Measurements from ENCODE around the gene RPS25. TPM values are rescaled to one million over a fixed set of nuclear protein-coding genes. Genes with fewer than 3 reads are reported as not detected.

The RPS25 gene
- total and polyA plus RNA-seq, 9 of the 15 experiments (the other 6 are each of a cell fraction or from before 2014, with no cell fraction given), result 1,553 to 5,486 (median 2,471) TPM

- H3K27ac ChIP-seq (ENCODE audit: extremely low read depth, low read depth, low read length), result no peak overlapping the region
- POLR2A ChIA-PET, result interaction anchor here (0.6 to 8.8 kb wide), 6 partner anchors 7 to 58 kb away, joined by 3 to 132 read pairs (median 4); no protein-coding TSS in a partner anchor
- peaks cover 92% of the 10 kb centered on the region for H3K36me3 ChIP-seq (ENCODE audit: control insufficient read depth, insufficient read depth, low read length)
- CTCF ChIA-PET (ENCODE audit: low intra/inter-chr PET ratio), result no interaction called here
- peaks cover 8 to 15% of the 10 kb centered on the region in 2 experiments; a peak in 3 of 5 replicates for H3K4me1 ChIP-seq (replicated peaks in 1 of 2; ENCODE audit: control insufficient read depth in 2 of 2, insufficient read depth in 2 of 2, low read length in 2 of 2)
- BruUV-seq (replicated peaks), result TSS peak; percentile 4
- H3K9me3 ChIP-seq (replicated peaks; ENCODE audit: control insufficient read depth, insufficient read depth, low read depth, low read length), result no peaks in the 10 kb centered on the region
- H4K20me1 ChIP-seq (replicated peaks; ENCODE audit: control insufficient read depth, insufficient read depth, low read length), result no peaks in the 10 kb centered on the region
- peak in 1 of 4 experiments; percentile 5 for DNase-seq (ENCODE audit: extremely low read depth in 1 of 4, low spot score in 3 of 4)
- intact Hi-C loops (cut with micrococcal nuclease) (no loop called here), in situ Hi-C loops (cut with MboI) (no loop called here)
- no peak overlapping the region for H3K4me2 ChIP-seq (ENCODE audit: insufficient read depth, low read length)
- H3K27me3 ChIP-seq (ENCODE audit: control insufficient read depth in 2 of 2, insufficient read depth in 2 of 2, low read length in 2 of 2), result no peaks in the 10 kb centered on the region
- H3K9me1 ChIP-seq (ENCODE audit: control insufficient read depth, insufficient read depth, low read length), result peaks cover 3% of the 10 kb centered on the region
- WGBS (ENCODE audit: insufficient coverage, low coverage, missing lambda C conversion rate), result 87% methylated on average over 17 of the region's 17 CpGs
- ATAC-seq, result no peak
- no peak for FAIRE-seq
- peak overlapping the region in 1 of 2 experiments; percentile 41; a peak in 1 of 4 replicates for H3K9ac ChIP-seq (ENCODE audit: insufficient read depth in 1 of 2, low read depth in 2 of 2, low read length in 2 of 2)
- H3K4me3 ChIP-seq, result no peak overlapping the region
- H3K79me2 ChIP-seq (ENCODE audit: control insufficient read depth, insufficient read depth, low read length), result peaks cover 27% of the 10 kb centered on the region
- H2AFZ ChIP-seq (ENCODE audit: low read depth, low read length), result no peak overlapping the region
- TF ChIP-seq THRB (CRISPR knock-in tag; conservative IDR thresholded peaks at IDR 0.05), result no peak
- no peak for TF ChIP-seq ZNF133 (CRISPR knock-in tag; IDR thresholded peaks at IDR 0.05)
- TF ChIP-seq NFE2L1 (tag; IDR thresholded peaks at IDR 0.05; ENCODE audit: borderline replicate concordance, low read depth), result no peak
- TF ChIP-seq RFX5 (IDR thresholded peaks at IDR 0.05; ENCODE audit: low read depth, low read length), result no peak
- TF ChIP-seq ZEB2 (IDR thresholded peaks at IDR 0.05), result no peak
- TF ChIP-seq ZNF274 (IDR thresholded peaks at IDR 0.05; ENCODE audit: borderline replicate concordance, low read depth, low read length), result no peak
- peak; percentile 51; the same call in 1 of the 2 replicates for TF ChIP-seq POLR2G (IDR thresholded peaks at IDR 0.05; ENCODE audit: low read depth, low read length)
- no peak for TF ChIP-seq ZNF707 (CRISPR knock-in tag; conservative IDR thresholded peaks at IDR 0.05)
- TF ChIP-seq CHD1 (IDR thresholded peaks at IDR 0.05; ENCODE audit: low read length), result no peak
- TF ChIP-seq ILK (tag; IDR thresholded peaks at IDR 0.05; ENCODE audit: borderline replicate concordance, low read depth), result no peak
- no peak for TF ChIP-seq TCF7L2 (IDR thresholded peaks at IDR 0.05; ENCODE audit: low read depth, low read length)
- TF ChIP-seq POLR2B (IDR thresholded peaks at IDR 0.05; ENCODE audit: low read depth, partially characterized antibody), result peak; percentile 37
- no peak for TF ChIP-seq MECOM (CRISPR knock-in tag; IDR thresholded peaks at IDR 0.05)
These were observed 33.5 kb upstream of the RPS25 start for GRCh38 chr11:119051440-119052162.

Data from K562 (cell line).